Measurements from ENCODE around the gene GIT2.
"Not testable (repeated sequence)": the region's sequence is repeated elsewhere in the genome, so short reads cannot be mapped to it uniquely, and the experiment has no call there.

Gene GIT2

GRCh38 chr12:109919456-109919855, 76.7 kb downstream of the GIT2 start:
- DNase-seq (ENCODE audit: low spot score) = no peak

DNA sequence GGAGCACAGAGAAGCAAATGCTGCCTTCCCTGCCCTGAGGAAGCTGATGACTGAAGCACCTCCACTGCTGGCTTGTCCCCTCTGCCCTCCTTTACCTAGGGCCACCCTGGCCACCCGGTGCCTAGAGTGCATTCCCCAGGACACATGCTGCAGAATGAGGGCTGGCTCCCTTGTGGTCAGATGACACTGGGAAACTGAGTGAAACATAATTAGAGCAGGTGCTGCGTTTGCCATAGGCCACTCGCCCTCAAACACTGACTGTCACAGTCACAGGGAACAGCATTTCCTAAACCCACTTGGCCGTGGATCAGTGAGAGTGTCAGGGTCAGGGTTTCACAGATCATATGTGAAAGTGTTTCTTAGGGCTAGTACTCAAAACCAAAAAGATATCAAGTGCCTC, 80.1 kb downstream of the GIT2 start:
- DNase-seq (ENCODE audit: low spot score) = no peak

GRCh38 chr12:109915171-109916040, 80.8 kb downstream of the GIT2 start:
- no peak for DNase-seq (ENCODE audit: low spot score)

DNA sequence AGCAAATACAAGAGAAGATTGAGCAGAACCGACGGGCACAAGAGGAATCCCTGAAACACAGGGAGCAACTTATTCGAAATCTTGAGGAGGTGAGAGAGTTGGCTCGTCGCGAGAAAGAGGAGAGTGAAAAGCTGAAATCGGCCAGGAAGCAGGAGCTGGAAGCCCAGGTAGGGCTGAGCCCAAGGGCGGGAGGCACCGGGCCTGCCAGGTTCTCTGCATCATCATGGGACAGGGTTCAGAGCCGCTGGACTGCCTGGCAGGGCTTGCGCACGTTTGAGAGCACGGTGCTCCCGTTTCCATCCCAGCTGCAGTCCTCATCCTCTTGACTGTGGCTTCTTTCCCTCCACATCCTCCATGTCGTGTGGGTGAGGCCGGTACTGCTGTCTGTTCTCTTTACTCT, 81.7 kb downstream of the GIT2 start:
- DNase-seq (ENCODE audit: low spot score) = no peak

DNA sequence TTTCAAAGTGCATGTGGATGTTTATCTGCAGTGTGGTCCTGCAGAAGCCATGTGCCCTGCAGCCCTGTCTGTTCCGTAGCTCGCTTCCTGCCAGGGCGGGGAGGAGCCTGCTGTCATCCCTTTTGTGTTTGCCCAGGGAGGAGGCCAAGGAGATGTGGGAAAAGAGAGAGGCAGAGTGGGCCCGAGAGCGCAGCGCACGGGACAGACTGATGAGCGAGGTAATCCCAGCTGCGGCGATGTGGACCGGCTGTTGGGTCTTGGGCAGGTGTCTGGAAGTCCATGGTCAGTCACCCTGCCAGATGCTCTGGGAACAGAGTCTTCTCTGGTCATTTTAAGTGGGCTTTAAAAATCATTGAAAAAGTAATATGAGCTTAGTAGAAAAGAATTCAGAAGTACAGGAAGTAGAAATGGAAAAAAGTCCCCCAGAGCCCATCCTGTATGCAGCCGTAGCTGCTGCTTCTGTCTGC, 83.3 kb downstream of the GIT2 start:
- DNase-seq (ENCODE audit: low spot score) = no peak

DNA sequence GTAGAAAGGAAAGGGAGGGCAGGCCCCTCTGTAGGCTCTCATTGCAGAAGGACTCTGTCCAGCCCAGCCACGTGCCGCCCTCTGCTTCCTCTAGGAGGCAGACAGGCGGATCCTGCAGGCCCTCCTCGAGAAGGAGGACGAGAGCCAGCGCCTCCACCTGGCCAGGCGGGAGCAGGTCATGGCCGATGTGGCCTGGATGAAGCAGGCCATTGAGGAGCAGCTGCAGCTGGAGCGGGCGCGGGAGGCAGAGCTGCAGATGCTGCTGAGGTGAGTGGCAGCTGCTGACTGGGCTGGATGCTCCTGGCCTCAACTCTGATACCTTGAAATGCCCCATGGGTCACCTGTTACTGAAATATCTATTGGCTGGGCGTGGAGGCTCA, 85.2 kb downstream of the GIT2 start:
- DNase-seq (ENCODE audit: low spot score) = peak; percentile 44

DNA sequence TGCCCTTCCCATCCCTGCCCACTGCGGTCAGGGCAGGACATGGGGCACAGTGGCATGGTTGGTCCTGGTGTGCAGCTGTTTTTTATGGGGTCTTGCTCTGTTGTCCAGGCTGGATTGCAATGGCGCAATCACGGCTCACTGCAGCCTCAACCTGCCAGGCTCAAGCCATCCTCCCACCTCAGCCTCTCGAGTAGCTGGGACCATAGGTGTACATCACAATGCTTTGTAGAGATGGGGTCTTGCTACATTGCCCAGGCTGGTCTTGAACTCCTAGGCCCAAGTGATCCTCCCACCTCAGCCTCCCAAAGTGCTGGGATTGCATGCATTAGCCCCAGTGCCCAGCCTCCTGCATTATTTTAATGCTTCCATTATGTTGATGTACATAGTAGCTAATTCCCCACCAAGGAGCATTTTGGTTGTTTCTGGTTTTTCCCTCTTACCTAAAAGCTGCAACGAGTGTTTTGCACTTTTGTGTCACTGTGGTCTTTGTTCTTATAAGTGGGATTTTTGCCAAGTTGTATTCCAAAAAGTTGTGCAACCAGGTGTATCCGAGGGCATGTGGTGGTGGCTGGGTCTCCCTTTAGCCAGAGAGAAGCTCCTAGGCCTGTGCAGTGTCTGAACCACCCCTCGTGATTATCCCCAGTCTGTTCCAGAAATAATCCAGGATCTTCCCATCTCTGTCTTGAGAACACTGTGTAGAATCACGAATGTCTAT, 85.8 kb downstream of the GIT2 start:
- DNase-seq (ENCODE audit: low spot score) = no peak

DNA sequence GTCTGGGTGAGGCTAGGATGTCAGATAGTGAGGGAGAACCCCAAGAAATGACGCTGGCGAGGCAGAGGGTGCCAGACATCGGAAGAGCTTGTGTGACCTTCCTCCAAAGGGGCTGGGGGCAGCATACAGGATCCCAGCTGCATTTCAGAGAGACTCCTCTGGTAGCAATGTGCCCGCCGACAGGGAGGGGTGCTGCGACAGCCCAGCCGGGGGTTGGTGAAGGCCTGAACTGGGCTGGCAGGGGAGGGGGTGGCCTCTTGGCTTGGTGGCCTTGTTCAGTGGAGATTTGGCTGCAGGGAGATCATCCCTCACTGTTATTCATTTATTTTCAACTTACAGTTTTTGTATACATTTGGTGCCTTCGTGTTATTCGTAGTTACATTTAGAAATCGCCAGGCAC, 90.9 kb downstream of the GIT2 start:
- DNase-seq (ENCODE audit: low spot score) = no peak

DNA sequence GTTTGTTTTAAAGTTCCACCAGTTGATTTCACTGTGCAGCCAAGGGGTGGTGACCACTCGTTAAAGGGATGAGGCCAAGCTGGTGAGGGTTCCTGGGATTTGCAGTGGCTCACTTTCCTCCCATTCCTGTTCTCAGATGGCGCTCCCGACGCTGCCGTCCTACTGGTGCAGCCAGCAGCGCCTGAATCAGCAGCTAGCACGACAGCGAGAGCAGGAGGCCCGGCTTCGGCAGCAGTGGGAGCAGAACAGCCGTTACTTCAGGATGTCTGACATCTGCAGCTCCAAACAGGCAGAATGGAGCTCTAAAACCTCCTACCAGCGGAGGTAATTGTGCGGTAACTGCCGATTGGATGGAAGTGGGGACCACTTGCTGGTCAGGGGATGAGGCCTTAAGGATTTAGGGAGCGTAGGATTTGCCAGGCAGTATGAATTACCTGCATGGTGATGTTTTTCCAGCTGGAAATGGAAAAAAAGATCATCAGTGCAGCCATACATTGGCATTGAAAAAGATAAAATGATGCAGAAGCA, 93.2 kb downstream of the GIT2 start:
- no peak for DNase-seq (ENCODE audit: low spot score)

GRCh38 chr12:109900752-109901580, 95.2 kb downstream of the GIT2 start:
- no peak for DNase-seq (ENCODE audit: low spot score)

DNA sequence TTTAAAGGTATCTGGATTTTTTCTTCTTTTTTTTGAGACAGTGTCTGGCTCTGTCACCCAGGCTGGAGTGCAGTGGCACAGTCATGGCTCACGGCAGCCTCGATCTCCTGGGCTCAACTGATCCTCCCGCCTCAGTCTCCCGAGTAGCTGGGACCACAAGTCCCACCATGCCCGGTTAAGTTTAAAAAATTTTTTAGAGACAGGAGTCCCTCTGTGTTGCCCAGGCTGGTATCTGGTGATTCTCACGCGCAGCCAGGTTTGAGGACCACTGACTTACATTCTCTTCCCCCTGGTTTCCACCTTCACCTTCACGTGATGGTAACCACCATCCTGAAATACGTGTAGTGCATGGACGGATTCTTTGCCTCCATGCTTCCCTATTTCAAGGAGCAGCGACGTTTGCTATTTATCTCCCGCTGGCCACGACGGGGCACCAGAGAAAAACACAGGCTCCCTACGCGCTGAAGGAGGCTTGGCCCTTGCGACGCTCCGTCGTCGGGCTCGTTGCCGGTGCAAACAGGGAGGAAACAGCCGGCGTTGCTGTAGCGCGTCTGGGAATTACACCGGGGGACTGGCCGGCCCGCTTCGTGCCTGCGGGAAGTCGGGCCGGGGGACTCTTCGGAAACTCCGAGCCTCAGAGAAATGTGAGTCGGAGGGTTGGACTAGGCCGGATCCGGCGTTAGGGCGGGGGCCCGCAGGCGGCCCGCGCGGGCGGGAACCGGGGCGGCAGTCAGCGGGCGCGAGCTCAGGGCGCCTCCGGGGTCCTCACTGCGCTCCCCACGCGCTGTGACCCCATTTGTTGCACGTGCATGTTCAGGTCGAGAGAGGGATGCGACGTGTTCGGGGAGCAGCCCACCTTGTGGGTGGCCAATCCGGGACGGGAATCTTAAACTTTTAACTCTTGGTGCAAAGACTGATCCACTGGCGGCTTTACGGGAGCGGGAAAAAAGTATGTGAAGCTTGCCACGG, 96.1 kb downstream of the GIT2 start, which contains the start of gene TCHP:
Gene TCHP, plus strand, starts transcription at position 492 of the 969 bp plus-strand sequence. CDS start 2,753 bp downstream, outside the sequence.
- DNase-seq (ENCODE audit: low spot score) = peak; percentile 78

DNA sequence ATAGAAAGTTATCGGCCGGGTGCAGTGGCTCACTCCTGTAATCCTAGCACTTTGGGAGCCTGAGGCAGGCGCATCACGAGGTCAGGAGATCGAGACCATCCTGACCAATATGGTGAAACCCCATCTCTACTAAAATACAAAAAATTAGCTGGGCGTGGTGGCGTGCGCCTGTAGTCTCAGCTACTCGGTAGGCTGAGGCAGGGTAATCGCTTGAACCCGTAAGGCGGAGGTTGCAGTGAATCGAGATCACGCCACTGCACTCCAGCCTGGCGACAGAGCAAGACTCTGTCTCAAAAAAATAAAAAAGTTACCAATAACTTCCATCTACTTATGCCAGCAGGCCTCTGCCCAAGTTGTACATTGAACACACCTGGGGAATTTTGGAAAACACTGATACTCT, 96.8 kb downstream of the GIT2 start:
- not testable (repeated sequence) for DNase-seq (ENCODE audit: low spot score)

DNA sequence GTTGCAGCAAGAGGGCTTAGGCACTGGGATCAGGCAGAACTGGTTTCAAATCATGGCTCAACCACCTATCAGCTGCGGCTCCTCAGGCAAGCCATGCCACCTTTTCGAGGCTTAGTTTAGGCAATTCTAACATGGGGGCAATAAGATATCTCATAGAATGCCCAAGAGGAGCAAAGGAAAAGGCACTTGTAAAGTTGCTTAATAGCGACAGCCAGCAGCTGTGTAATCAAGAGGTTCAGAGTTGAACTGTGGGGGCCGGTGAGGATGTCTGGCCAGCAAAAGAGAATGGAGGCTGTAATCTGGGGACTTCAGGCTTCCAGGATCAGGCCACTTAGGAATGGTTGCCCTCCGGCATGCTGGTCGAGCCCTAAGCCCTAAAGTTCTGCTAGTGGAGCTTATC, 99.1 kb downstream of the GIT2 start:
- no peak for DNase-seq (ENCODE audit: low spot score)

- no peak for DNase-seq (ENCODE audit: low spot score)
These were observed 100.0 kb downstream of the GIT2 start for GRCh38 chr12:109896188-109896587.

DNA sequence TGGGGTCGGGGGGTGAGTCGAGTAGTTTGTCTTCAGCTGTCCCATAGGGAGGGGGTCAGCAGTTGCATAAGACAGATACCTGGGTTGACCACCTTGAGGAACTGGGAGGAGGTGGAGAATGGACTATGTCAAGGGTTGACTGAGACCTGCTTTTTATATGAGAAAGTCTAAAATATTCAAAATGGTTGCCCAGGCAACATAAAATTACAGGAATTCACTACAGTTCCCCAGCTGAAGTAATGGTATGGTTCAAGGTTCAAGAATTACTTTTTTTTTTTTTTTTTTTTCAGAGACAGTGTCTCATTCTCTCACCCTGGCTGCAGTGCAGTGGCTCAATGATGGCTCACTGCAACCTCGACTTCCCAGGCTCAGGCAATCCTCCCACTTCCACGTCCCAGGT, 101.2 kb downstream of the GIT2 start:
- no peak for DNase-seq (ENCODE audit: low spot score)

- DNase-seq (ENCODE audit: low spot score) = no peak
These were observed 102.7 kb downstream of the GIT2 start for GRCh38 chr12:109893261-109893995.

- no peak for DNase-seq (ENCODE audit: low spot score)
These were observed 103.4 kb downstream of the GIT2 start for GRCh38 chr12:109892748-109893147.

GRCh38 chr12:109892165-109892715, 103.9 kb downstream of the GIT2 start:
- no peak for DNase-seq (ENCODE audit: low spot score)

DNA sequence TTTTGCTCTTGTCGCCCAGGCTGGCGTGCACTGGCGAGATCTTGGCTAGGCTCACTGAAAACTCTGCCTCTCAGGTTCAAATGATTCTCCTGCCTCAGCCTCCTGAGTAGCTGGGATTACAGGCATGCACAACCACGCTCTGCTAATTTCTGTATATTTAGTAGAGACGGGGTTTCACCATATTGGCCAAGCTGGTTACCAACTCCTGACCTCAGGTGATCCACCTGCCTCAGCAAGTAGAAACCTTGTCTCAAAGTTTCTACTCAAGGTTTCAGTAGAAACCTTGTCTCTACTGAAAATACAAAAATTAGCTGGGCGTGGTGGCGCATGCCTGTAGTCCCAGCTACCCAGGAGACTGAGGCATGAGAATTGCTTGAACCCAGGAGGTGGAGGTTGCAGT, 104.4 kb downstream of the GIT2 start:
- DNase-seq (ENCODE audit: low spot score) = not testable (repeated sequence)
